NCI-H460 (cell line): ENCODE results near the gene MCFD2. TPM values are rescaled to one million over a fixed set of nuclear protein-coding genes. Genes with fewer than 3 reads are reported as not detected.

Source experiments
- DNase-seq: peaks from one replicate; pipeline ENCODE4 v3.0.0-alpha.2; 2016; ENCODE audit warnings: low read depth; ENCODE audit errors: extremely low read depth
- total RNA-seq: library from RNA; depleted of rRNA; stranded (reverse); fragments of >200 nt; shearing (Covaris generic); gene quantifications from 2 replicates; pipeline ENCODE4 v1.2.3, GENCODE V29; 2014

The MCFD2 gene
- total RNA-seq, 1 experiment from 2014 or later: 127 TPM

DNA sequence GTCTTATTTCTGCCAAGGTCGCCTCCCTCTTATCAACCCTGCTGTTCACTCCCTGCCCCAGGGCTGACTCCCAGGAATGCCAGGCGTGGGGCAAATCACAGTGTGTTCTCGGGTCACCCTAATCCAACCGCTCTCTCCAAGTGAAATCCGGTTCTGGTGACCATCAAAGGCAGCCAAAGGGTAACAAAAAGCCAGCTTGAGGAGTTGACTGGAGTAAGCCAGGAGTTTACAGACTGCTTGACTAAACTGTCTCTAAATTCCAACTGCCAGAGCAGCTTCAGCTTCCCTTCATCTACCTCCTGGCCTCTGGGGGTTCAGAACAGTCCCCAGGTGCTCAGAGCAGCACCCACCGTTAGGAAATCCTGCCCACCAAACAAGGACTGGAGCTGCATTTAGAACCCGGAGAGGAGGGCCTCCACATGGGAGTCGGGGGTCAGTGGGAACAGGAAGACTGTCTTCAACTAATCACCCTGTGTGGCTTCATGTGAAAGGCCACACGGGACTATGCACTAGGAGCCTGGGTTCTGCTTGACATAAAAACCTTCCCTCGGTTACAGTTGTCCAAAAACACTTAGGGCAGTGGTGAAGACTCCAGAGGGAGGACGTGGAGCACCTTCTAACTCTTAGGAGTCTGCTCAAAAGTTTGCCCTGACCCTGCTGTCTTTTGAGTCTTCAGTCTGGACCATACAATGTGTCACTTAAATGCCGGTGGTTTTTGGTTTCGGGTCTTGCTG, 24.2 kb upstream of the MCFD2 start:
- DNase-seq: no peak

DNA sequence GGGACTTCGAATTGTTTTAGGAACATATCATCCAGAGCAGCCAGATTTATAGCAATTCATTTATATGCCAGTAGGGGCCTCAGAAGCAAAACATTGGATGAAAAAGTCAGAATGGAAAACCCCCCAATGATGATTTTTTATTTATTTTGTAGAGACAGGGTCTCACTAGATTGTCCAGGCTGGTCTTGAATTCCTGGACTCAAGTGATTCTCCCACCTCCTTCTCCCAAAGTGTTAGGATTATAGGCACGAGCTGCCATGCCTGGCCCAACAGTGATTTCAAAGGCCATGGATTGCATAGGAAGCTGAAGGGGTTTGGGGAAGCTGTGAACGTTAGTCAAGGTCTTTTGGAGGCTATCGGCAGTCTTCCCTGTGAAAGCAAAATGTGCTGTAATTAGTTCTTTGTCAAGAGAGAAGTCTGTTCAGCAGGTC, 21.9 kb upstream of the MCFD2 start:
- DNase-seq: no peak

DNA sequence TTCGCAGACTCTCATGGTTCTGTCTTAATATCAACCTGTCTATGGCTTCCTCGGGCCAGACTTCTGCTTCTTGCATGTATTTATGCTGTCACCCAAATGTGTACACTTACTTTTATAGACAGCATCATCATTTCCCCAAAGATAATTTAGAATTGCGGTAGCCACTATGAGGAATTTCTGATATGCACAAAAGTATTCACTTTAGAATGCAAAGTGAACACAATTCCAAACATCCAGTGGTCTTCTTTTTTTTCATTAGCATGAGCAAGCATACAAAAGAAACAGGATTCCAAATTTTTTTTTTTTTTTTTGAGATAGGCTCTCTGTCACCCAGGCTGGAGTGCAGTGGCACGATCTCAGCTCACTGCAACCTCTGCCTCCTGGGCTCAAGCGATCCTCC, 21.0 kb upstream of the MCFD2 start:
- DNase-seq: no peak

DNA sequence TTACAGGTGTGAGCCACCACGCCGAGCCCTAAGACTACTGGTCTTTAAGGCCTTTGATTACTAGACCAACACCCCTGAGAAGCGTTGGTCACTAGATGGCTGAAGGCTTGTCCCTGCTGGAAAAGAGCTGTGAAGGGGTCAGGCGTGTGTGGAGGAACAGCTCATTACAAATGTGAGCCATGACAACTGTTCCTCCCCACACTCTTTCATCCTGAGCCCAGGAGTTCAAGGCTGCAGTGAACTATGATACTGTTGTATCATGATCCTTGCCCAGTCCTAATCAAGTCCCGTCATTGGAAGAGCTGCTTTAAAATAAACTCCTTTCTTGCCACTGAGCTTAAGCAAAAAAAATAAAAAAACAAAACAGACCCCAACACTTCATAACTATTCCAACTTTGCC, 19.5 kb upstream of the MCFD2 start:
- no peak for DNase-seq

DNA sequence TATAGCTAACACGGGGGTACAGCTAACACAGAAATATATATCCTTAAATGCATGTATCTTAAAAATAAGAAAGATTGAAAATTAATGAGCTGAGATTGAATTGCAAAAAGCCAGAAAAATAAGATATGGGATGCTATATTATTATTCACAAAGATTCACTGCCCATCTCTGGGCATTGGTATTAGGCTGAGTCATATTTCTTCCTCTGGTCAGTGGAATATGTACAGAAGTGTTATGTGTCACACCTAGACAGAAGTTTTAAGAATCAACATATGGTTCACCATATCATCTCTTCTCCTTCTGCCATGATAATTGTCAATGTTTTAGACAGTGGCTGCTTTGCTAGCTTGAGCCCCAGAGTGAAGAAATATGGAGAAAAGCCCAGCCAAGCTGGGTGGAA, 14.0 kb upstream of the MCFD2 start:
- no peak for DNase-seq

DNA sequence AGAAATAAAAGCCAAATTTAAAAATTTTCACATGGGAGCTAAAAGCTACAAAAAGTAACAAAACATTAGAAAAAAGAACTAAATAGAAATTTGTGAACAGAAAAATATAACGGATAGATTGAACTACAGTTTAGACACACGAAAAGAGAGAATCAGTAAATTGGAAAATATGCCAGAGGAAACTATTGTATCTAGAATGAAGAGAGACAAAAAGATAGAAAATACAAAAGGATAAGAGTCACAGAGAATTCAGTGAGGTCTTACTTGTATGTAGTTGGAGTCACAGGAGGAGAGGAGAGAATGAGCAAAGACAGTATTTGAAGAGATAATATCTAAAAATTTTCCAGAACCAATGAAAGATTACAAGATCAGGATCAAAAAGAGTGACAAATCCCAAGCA, 11.3 kb upstream of the MCFD2 start:
- no peak for DNase-seq

DNA sequence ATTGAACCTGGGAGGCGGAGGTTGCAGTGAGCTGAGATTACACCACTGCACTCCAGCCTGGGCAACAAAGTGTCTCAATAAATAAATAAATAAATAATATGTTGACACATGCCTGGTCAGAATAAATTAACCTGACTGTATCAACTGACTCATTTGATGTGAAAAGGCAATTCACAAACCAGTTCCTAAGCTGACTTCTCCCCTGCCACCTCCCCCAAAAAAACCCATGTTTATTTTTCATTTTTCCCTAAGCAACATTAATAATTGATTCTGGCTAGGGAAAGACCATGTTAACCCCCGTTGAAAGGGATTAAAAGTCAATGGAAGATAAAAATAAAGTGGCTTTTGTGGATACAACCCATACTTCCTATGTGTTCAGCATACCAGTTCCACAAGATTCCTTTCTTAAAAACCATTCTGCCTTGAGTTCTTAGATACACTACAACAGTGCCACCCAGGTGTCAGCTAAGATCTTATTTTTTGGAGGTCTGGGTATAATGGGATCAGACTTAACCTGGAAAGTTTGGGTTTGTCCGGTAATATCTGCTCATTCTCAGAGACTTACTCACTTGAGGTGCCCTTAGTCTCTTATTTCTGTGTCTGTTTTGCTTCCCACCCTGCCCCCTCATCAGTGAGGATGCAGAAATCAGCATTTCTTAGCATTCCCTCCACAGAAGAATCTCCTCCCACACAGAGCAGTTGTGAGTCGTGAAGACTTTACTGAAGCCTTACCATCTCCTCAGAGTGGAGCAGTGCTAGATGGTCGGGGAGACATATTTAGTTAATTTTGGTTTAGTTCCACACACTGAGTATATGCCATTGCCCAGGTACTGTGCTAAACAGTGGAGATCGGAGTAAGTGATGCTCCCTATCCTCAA, 10.1 kb upstream of the MCFD2 start:
- no peak for DNase-seq

DNA sequence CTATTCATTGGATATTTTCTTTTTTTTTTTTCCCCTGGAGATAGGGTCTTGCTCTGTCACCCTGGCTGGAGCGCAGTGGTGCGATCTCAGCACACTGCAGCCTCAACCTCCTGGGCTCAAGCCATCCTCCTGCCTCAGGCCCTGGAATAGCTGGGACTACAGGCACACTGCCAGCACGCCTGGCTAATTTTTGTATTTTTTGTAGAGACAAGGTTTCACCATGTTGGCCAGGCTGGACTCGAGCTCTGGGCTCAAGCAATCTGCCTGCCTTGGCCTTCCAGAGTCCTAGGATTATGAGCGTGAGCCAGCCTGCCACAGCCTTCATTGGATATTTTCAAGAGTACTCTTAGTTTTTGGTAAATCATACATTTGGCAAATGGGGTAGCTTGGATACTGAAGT, 9.0 kb upstream of the MCFD2 start:
- no peak for DNase-seq

DNA sequence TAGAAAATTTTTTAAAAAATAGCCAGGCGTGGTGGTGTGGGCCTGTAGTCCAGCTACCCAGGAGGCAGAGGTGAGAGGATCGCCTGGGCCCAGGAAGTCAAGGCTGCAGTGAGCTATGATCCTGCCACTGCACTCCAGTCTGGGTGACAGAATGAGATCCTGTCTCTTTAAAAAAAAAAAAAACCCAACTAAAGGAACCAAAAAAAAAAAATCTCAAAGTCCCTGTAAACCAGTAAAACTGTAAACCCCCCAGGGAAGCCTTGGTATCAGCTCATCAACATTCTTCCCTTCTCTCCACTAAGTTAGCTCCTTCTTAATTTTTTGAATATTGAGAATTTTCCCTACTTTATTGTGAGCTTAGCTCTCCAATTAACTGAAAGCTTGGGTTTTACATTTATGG, 8.4 kb upstream of the MCFD2 start:
- no peak for DNase-seq

DNA sequence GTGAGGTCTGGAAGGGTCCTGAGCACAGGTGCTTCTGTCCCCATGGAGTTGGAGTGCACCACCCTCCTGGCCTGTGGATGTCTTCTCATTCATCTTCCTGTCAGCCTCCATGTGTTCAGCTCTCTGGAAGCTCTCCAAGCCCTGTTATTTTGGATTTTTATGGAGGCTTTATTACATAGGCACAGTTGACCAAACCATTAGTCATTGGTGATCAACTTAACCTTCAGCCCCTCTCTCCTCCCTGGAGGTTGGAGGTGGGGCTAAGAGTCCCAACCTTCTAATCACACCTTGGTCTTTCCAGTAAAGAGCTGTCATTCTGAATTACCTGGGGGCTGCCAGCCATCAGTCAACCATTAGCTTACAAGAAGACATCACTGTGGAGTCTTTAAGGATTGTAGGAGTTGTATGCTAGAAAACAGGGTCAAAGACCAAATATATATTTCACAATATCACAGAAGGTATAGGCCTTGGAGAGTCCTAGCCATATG, 7.5 kb upstream of the MCFD2 start:
- DNase-seq: no peak

DNA sequence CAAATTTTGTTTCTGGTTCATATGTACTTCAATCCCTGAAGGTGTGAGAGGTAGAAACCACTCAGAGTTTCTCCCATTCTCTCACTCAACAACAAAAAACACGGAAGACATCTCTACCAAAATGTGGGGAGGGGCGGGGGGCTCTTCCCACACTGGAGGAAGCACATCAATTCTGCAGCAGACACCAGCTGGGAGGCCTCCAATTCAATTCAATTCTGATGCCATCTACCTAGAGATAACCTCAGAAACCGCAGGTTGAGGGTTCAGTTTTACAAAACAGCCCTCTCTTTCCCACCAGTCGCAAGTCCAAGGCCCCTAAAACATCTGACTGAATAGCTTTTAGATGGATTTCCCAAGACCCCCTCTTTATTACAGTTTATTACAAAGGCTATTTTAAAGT, 7.0 kb upstream of the MCFD2 start:
- no peak for DNase-seq

DNA sequence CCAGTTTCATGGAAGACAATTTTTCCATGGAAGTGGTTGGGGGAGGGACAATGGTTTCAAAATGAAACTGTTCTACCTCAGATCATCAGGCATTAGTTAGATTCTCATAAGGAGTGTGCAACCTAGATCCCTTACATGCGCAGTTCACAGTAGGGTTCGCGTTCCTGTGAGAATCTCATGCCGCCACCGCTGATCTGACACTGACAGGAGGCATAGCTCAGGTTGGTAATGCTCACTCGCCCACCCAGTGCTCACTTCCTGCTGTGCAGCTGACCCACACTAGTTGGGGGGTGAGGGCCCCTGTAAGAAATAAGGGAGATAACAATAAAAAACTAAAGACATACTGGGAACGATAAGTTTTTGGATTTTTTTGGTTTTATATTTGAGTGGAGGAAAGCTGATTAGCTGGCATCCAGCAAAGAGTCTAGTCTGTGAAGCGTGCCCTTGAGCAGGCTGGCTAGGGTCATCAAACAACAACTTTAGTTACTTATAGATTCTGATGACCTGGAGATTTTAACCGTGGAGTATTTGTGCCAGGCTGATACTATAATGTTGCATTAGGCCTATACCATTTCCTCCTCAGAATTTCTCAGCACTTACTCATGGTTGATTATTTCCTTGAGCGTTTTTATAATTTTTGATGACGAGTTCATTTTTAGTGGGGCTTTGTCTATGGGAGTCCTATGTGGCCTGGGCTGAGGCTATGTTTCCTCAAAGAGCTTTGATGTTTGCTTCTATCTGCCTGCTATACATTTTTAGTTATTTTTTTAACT, 6.3 kb upstream of the MCFD2 start:
- DNase-seq: no peak

DNA sequence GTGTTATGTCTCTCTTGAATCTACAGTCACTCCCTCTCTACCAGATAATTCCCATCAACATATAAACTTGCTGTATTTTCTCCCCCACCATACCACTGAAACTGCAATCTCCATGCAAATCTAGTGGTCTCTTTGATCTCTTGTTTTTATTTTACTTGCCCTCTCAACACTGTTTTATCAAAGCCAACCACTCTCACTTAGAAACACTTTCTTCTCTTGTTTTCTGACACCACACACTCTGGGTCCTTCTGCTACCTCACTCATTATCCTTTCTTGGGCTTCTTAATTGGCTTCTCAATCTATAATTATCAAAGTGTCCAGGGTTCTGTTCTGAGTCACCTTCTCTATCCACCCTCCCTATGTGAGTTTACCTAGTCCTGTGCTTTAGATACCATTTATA, 2.0 kb upstream of the MCFD2 start:
- no peak for DNase-seq

DNA sequence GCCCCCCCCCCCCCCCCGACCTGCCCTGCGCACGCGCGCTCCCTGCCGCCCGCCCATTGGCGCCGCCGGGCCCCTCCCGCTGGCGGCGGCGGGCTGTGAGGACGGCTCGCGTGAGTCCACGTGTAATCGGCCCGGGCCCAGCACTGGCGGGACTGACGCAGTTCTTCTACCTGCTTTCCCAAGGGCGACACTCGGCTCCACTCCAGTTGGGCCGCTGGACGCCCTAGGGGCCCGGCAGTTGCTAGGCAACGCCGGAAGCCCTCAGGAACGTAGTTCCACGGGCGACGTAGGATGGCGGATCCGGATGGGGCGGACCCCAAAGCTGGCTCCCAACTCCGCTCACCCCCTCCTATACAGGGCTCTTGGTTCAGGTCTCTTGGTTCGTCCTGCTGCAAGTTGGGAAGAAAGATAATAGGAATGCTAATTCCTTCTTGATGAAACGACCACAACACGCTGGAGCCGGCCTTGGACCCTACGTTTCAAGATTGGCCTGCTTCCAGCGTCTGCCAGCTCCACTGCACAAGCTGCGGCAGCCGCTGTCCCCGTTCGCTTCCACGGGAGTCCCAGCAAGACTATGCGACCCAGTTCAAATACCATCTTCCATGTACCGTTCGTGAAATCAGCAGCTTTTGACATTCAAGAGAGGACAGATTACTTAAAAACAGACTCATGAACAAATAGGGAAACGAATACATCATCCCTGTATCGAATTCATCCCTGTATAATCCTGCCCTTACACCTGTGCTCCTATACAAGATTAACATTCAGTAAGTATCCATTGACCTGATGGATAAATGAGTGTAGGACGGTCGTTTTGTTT, 415 bp upstream of the MCFD2 start:
- DNase-seq: peak; percentile 87

DNA sequence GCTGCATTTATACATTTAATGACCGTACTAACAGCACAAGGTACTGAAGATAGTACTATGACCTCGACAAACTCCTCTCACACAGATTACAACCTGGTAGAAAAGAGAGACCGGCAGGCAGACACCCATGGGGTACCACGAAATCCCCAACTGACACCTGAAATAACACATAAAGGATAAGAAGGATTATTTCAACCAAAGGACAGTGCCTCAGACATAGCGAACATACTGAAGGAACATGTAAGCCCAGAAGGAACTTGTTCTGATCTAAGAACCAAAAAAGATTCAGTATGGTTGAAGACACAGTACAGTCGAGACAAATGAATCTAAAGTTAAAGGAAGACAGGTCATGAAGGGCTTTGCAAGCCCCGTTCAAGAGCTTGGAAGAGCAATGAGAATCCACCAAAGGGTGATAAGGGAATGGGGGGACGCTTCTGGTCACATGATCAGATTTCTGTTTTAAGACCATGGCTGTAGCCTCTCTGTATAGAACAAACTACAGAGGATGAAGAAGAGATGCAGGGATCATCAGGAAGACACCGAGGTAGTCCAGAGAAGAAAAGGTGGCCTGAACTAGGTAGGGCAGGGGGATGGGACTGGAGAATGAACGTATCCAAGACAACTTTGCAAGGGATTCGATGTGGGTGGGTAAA, 902 bp downstream of the MCFD2 start:
- no peak for DNase-seq

DNA sequence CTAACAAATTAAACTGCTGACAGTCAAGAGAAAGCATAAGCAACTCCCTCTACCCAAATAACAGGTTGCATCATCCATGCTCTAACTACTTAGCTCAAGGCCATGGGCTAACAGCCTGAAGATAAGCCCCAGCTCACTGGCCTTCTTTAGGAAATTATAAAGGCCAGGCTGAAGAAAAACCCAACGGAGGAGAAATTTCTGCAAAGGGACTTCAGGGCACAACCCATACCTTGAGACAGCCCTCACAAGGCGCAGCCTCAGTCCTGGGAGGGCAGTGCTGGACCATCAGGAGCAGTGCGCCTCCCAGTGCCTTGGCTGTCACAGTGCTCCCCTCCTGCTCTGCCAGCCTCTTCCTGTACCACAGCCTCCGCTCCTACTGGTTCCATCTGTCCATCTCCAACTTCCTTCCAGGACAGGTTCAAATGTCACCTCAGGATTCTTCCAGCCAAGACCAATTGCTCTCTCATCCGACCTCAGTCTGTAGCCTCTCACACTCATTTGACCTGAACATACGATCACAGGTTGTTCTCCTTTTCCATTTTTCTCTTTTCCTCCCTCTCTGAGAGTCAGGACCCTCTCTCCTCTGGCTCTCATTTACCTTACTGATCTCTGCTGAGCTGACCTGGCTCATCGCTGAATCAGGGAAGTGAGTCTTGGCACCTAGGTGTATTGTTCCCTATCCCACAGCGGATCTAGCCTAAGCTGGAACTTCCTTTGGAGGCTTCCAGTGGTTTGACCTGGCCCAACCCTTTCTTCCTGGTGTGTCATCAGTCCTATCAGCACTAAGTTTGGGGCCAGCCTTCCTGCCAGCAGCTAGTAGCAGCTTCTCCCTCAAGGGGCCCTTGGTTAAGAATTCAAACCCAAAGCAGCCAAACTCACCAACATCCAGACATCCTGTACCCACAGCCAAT, 1.9 kb downstream of the MCFD2 start:
- no peak for DNase-seq

DNA sequence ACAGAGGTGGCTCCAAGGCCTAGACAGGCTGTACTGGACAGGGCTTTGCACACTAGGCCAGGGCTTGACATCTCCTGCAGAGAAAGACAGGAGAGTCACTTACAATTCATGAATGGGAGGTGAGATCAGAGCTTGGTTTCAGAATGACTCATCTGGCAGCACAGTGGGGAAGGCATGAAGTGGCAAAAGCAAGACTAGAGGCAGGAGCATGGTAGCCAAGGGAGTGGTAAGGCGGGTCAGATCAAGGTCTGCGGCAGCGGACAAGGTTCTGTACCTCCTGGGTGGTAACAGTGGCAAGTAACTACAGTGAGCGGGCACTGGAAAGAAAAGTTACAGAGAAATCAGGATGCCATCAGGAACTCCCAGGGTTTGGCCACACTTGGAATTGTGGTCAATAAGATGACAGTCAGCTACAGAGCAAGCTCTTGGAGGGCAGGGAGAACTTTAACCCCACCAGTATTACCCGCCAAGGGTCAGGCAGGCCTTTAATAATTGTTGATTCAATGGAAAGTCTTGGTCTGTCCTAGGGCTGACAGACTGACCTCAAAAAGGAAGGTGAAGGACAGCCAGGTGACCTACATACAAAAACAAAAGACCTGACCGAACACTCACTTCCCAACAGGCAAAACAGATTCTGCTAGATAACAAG, 5.7 kb downstream of the MCFD2 start:
- no peak for DNase-seq

DNA sequence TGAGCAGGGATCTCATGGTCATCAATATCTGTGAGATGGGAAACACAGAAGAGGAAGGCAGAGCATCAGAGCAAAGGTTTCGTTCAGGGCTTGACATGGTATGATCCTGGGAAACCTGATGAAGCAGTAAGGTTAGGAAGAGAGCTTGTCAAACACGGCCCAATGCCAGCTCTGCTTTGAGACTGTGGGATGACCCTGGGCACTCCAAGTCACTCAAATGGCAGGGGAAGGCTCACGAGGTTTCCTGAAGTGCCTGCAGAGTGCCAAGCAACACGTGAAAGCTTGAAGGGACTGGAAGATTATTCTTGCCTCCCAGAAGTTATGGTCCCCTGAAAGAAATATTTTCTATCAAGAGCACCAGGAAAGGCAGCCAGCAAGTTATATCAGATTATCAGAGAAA, 6.5 kb downstream of the MCFD2 start:
- no peak for DNase-seq
